H1 (cell line): Measurements from ENCODE around the gene OSBPL3. TPM values are rescaled to one million over a fixed set of nuclear protein-coding genes. Genes with fewer than 3 reads are reported as not detected.

Experiments used
- FOSL1 ChIP-seq: IDR thresholded peaks from 2 replicates; pipeline ENCODE4 v1.6.1; 2011; ENCODE audit warnings: mild to moderate bottlenecking, low read depth, low read length, moderate library complexity; ENCODE audit not compliant: insufficient read depth
- HDAC2 ChIP-seq, 2 experiments: fragments of 300-600 bp in 1 of 2; sonication (generic) in 1 of 2; IDR thresholded peaks; 2 replicates each; pipeline ENCODE4 v1.6.1; 2011 to 2012; ENCODE audit warnings: low read depth in 2 of 2, low read length in 2 of 2, mild to moderate bottlenecking in 2 of 2, moderate library complexity in 2 of 2, borderline replicate concordance in 1 of 2, inconsistent platforms in 1 of 2
- JUN ChIP-seq: IDR thresholded peaks from 2 replicates; pipeline ENCODE4 v1.6.1; 2011; ENCODE audit warnings: low read depth, mild to moderate bottlenecking, improper control_type of control experiment, low read length
- TAF1 ChIP-seq: IDR thresholded peaks from 2 replicates; pipeline ENCODE4 v1.6.1; 2011; ENCODE audit warnings: mild to moderate bottlenecking, low read depth, low read length
- TCF12 ChIP-seq: IDR thresholded peaks from 2 replicates; pipeline ENCODE4 v1.6.1; 2011; ENCODE audit warnings: low read depth, mild to moderate bottlenecking, low read length
- USF2 ChIP-seq: IDR thresholded peaks from 2 replicates; pipeline ENCODE4 v1.6.1; 2011; ENCODE audit warnings: low read length, improper control_type of control experiment
- polyA plus RNA-seq, 7 experiments: library from polyadenylated mRNA; depleted of rRNA in 3 of 7; stranded (reverse) in 5 of 7; unstranded in 2 of 7; fragments of >200 nt in 5 of 7; fragments of 200-250 nt in 2 of 7; gene quantifications; 1 replicate in 5 of 7; 2 replicates in 1 of 7; 4 replicates in 1 of 7; pipeline versions ENCODE4 v1.2.1 to v1.2.3, GENCODE V29; 2011 to 2013; ENCODE audit warnings: missing spikeins in 2 of 7, mixed read lengths in 2 of 7
- total RNA-seq: library from RNA; stranded (reverse); fragmentation: NEBNext Ultra II Directional; extraction: Animal tissue kit (Norgen Biotek cat#: 25700); gene quantifications from 2 replicates; pipeline ENCODE4 v1.2.1, GENCODE V29; 2021
- TF ChIP-seq, protein P1 (sequence below): fragments of 300-600 bp; sonication (generic); IDR thresholded peaks from 2 replicates; pipeline ENCODE4 v1.7.1; 2012; ENCODE audit warnings: low read length, moderate library complexity, mild to moderate bottlenecking, inconsistent platforms; ENCODE audit not compliant: insufficient replicate concordance
- TF ChIP-seq, protein P2 (sequence below): IDR thresholded peaks from 2 replicates; pipeline ENCODE4 v1.6.1; 2012; ENCODE audit warnings: inconsistent platforms

OSBPL3 gene
- total and polyA plus RNA-seq, 2 of the 8 experiments (the other 6 are each of a cell fraction or from before 2014, with no cell fraction given) = 2.8 to 13.9 TPM

DNA sequence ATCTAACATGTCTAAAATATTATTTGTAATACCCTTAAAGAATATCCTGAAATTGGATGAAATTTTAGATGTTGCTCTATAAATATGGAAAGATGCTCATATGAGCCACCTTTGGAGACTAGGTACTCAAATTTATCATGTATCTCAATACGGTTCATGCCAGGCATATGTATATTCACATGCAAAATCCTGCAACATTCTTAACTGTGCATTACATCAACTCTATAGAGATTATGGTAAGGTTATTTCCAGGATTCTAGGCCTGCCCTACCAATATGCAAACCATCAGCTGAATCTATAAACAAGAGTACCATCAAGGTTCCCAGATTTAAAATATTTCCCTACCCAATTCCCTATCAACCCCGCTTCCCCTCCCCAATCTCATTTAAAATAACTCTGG lies 27.5 kb downstream of the OSBPL3 start (continued):
- TF ChIP-seq, protein P1, sequence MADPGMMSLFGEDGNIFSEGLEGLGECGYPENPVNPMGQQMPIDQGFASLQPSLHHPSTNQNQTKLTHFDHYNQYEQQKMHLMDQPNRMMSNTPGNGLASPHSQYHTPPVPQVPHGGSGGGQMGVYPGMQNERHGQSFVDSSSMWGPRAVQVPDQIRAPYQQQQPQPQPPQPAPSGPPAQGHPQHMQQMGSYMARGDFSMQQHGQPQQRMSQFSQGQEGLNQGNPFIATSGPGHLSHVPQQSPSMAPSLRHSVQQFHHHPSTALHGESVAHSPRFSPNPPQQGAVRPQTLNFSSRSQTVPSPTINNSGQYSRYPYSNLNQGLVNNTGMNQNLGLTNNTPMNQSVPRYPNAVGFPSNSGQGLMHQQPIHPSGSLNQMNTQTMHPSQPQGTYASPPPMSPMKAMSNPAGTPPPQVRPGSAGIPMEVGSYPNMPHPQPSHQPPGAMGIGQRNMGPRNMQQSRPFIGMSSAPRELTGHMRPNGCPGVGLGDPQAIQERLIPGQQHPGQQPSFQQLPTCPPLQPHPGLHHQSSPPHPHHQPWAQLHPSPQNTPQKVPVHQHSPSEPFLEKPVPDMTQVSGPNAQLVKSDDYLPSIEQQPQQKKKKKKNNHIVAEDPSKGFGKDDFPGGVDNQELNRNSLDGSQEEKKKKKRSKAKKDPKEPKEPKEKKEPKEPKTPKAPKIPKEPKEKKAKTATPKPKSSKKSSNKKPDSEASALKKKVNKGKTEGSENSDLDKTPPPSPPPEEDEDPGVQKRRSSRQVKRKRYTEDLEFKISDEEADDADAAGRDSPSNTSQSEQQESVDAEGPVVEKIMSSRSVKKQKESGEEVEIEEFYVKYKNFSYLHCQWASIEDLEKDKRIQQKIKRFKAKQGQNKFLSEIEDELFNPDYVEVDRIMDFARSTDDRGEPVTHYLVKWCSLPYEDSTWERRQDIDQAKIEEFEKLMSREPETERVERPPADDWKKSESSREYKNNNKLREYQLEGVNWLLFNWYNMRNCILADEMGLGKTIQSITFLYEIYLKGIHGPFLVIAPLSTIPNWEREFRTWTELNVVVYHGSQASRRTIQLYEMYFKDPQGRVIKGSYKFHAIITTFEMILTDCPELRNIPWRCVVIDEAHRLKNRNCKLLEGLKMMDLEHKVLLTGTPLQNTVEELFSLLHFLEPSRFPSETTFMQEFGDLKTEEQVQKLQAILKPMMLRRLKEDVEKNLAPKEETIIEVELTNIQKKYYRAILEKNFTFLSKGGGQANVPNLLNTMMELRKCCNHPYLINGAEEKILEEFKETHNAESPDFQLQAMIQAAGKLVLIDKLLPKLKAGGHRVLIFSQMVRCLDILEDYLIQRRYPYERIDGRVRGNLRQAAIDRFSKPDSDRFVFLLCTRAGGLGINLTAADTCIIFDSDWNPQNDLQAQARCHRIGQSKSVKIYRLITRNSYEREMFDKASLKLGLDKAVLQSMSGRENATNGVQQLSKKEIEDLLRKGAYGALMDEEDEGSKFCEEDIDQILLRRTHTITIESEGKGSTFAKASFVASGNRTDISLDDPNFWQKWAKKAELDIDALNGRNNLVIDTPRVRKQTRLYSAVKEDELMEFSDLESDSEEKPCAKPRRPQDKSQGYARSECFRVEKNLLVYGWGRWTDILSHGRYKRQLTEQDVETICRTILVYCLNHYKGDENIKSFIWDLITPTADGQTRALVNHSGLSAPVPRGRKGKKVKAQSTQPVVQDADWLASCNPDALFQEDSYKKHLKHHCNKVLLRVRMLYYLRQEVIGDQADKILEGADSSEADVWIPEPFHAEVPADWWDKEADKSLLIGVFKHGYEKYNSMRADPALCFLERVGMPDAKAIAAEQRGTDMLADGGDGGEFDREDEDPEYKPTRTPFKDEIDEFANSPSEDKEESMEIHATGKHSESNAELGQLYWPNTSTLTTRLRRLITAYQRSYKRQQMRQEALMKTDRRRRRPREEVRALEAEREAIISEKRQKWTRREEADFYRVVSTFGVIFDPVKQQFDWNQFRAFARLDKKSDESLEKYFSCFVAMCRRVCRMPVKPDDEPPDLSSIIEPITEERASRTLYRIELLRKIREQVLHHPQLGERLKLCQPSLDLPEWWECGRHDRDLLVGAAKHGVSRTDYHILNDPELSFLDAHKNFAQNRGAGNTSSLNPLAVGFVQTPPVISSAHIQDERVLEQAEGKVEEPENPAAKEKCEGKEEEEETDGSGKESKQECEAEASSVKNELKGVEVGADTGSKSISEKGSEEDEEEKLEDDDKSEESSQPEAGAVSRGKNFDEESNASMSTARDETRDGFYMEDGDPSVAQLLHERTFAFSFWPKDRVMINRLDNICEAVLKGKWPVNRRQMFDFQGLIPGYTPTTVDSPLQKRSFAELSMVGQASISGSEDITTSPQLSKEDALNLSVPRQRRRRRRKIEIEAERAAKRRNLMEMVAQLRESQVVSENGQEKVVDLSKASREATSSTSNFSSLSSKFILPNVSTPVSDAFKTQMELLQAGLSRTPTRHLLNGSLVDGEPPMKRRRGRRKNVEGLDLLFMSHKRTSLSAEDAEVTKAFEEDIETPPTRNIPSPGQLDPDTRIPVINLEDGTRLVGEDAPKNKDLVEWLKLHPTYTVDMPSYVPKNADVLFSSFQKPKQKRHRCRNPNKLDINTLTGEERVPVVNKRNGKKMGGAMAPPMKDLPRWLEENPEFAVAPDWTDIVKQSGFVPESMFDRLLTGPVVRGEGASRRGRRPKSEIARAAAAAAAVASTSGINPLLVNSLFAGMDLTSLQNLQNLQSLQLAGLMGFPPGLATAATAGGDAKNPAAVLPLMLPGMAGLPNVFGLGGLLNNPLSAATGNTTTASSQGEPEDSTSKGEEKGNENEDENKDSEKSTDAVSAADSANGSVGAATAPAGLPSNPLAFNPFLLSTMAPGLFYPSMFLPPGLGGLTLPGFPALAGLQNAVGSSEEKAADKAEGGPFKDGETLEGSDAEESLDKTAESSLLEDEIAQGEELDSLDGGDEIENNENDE = no peak
- TF ChIP-seq, protein P2, sequence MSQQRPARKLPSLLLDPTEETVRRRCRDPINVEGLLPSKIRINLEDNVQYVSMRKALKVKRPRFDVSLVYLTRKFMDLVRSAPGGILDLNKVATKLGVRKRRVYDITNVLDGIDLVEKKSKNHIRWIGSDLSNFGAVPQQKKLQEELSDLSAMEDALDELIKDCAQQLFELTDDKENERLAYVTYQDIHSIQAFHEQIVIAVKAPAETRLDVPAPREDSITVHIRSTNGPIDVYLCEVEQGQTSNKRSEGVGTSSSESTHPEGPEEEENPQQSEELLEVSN = no peak
- TF ChIP-seq TAF1 (no peak), HDAC2 (IDR thresholded peaks at IDR 0.05; ENCODE audit: borderline replicate concordance in 1 of 2, low read depth in 2 of 2, low read length in 2 of 2) (no peak), TCF12 (no peak), FOSL1 (no peak), JUN (no peak), USF2 (no peak)
